Transverse colon (tissue), 4 donors: Measurements from ENCODE around the gene BICDL1. TPM values are rescaled to one million over a fixed set of nuclear protein-coding genes. Genes with fewer than 3 reads are reported as not detected.

Experiments
- DNase-seq: peaks from one replicate; pipeline ENCODE4 v3.0.0-alpha.2; 2019
- H3K27ac ChIP-seq, 4 donors: fragments of 200-600 bp; sonication (generic); 2 replicates each; pipeline ENCODE4 v1.5.1; 2016 to 2018; ENCODE audit warnings: inconsistent platforms in 4 of 4
- H3K27me3 ChIP-seq: fragments of 200-600 bp; sonication (generic); 2 replicates; pipeline ENCODE4 v1.5.1; 2017; ENCODE audit warnings: inconsistent platforms
- H3K36me3 ChIP-seq, 4 donors: fragments of 200-600 bp; sonication (generic); 2 replicates each; pipeline ENCODE4 v1.5.1; 2017 to 2019; ENCODE audit warnings: inconsistent platforms in 4 of 4
- H3K4me1 ChIP-seq, 4 donors: fragments of 200-600 bp; sonication (generic); 2 replicates each; pipeline ENCODE4 v1.5.1; 2017 to 2020; ENCODE audit warnings: inconsistent platforms in 4 of 4
- H3K4me3 ChIP-seq, 4 donors: fragments of 200-600 bp; sonication (generic); 1 replicate in 1 of 4; 2 replicates in 3 of 4; pipeline versions ENCODE4 v1.5.1 to v1.6.1; 2017 to 2019; ENCODE audit warnings: inconsistent platforms in 4 of 4
- H3K9me3 ChIP-seq, 2 donors: fragments of 200-600 bp; sonication (generic); 2 replicates each; pipeline ENCODE4 v1.5.1; 2017 to 2019; ENCODE audit warnings: inconsistent platforms in 2 of 2
- CTCF ChIP-seq, 5 experiments: fragments of 200-600 bp in 3 of 5; fragments of 450-650 bp in 2 of 5; sonication (generic) in 3 of 5; IDR thresholded peaks; 1 replicate in 2 of 5; 2 replicates in 3 of 5; pipeline ENCODE4 v1.5.1; 2016 to 2017; ENCODE audit warnings: antibody characterized with exemption in 5 of 5, inconsistent platforms in 3 of 5, mild to moderate bottlenecking in 2 of 5, moderate library complexity in 1 of 5
- EP300 ChIP-seq: sonication (generic); formaldehyde crosslinking; IDR thresholded peaks from one replicate; pipeline ENCODE4 v1.6.1; 2017; ENCODE audit warnings: antibody characterized with exemption, low read depth
- POLR2A ChIP-seq: fragments of 450-650 bp; IDR thresholded peaks from one replicate; pipeline ENCODE4 v1.6.1; 2016; ENCODE audit warnings: antibody characterized with exemption, mild to moderate bottlenecking, moderate library complexity
- POLR2AphosphoS5 ChIP-seq, 3 donors: sonication (generic); formaldehyde crosslinking; IDR thresholded peaks; one replicate each; pipeline ENCODE4 v1.6.1; 2016; ENCODE audit warnings: antibody characterized with exemption in 3 of 3
- WGBS, 2 donors: methylation state at CpG; one replicate each; pipeline ENCODE4 v1.1.5; 2018; ENCODE audit warnings: low coverage in 1 of 2; 5-methylcytosine and 5-hydroxymethylcytosine counted together
- in situ Hi-C, 4 donors: fragments of 200-750 bp; cut with MboI; loops; one replicate each; pipeline versions ENCODE4 v1.15.0 to v1.15.1; 2017; ENCODE audit warnings: low sequenced_read_pairs in 3 of 4, low pct_ligation_motif_present in 1 of 4, low pct_unique_long_range_greater_than_20kb in 1 of 4
- intact Hi-C: fragments of 100-400 bp; cut with DNase I; formaldehyde crosslinking; loops from one replicate; pipeline ENCODE4 v1.15.1; 2023; ENCODE audit warnings: low total_unique reads
- total RNA-seq, 4 donors: library from RNA; depleted of rRNA; stranded (reverse); fragments of >200 nt; gene quantifications; one replicate each; pipeline ENCODE4 v1.1.0, GENCODE V29; 2016

BICDL1 gene
- 10 to 100 TPM in 1 of 4 donors, 1 to 10 TPM in 3; 3.2 to 19.5 (median 6.9) TPM for total RNA-seq

- H3K4me1 ChIP-seq, result peaks cover 8 to 20% (median 16%) of the 10 kb centered on the region in 4 donors
- H3K27me3 ChIP-seq, result peaks cover 51% of the 10 kb centered on the region
- in situ Hi-C loops, result no loop called here
- whole genome bisulfite sequencing, 2 donors, result 2 to 4% methylated on average over 9 to 74 of the region's 94 CpGs
- DNase-seq, result peak; percentile 94
- H3K27ac ChIP-seq, result peak within 1 kb of the TSS; percentile 85 to 89 (median 88)
- H3K4me3 ChIP-seq, result peak within 1 kb of the TSS; percentile 27 to 85 (median 63)
- intact Hi-C loops, result no loop called here
- H3K36me3 ChIP-seq, result no peaks in the 10 kb centered on the region
- peak in 1 of 3 donors; percentile 9 for TF ChIP-seq POLR2AphosphoS5 (IDR thresholded peaks at IDR 0.05)
- TF ChIP-seq CTCF (IDR thresholded peaks at IDR 0.05), result no peak
- no peaks in the 10 kb centered on the region for H3K9me3 ChIP-seq
Observed at GRCh38 chr12:119988472-119989360, at the start of gene BICDL1. Gene BICDL1 (plus strand): TSS chr12:119989236. CDS start chr12:119989869, 633 bp downstream.

GRCh38 chr12:119940897-119941296, 48.1 kb upstream of the BICDL1 start:
- Histone ChIP-seq H3K4me3 (no peak overlapping the region), H3K4me1 (no peaks in the 10 kb centered on the region), H3K36me3 (no peaks in the 10 kb centered on the region), H3K9me3 (no peaks in the 10 kb centered on the region), H3K27me3 (peaks cover 6% of the 10 kb centered on the region), H3K27ac (no peak overlapping the region)
- intact Hi-C loops (no loop called here), in situ Hi-C loops (no loop called here)
- DNase-seq, result no peak
- WGBS, 2 donors, result 33% methylated on average over 4 to 5 of the region's 5 CpGs
- no peak for TF ChIP-seq POLR2AphosphoS5 (IDR thresholded peaks at IDR 0.05)
- TF ChIP-seq CTCF (IDR thresholded peaks at IDR 0.05), result no peak
- TF ChIP-seq POLR2A, result no peak
- TF ChIP-seq EP300, result no peak

- no peak overlapping the region for H3K27ac ChIP-seq
- no peak overlapping the region for H3K4me3 ChIP-seq
- in situ Hi-C loops, result no loop called here
- intact Hi-C loops, result no loop called here
- no peak for TF ChIP-seq POLR2A
- no peak for TF ChIP-seq CTCF (IDR thresholded peaks at IDR 0.05)
- TF ChIP-seq EP300, result no peak
- no peak for TF ChIP-seq POLR2AphosphoS5 (IDR thresholded peaks at IDR 0.05)
- H3K36me3 ChIP-seq, result no peaks in the 10 kb centered on the region
- H3K27me3 ChIP-seq, result peaks cover 6% of the 10 kb centered on the region
- no peaks in the 10 kb centered on the region for H3K4me1 ChIP-seq
- no peaks in the 10 kb centered on the region for H3K9me3 ChIP-seq
- WGBS, 2 donors, result 33 to 72% methylated on average over 1 to 7 of the region's 7 CpGs
- no peak for DNase-seq
Observed at GRCh38 chr12:119942386-119942785, 46.6 kb upstream of the BICDL1 start.

GRCh38 chr12:119946213-119946612, 42.8 kb upstream of the BICDL1 start:
- no peak for DNase-seq
- Histone ChIP-seq H3K27ac (no peak overlapping the region), H3K4me3 (no peak overlapping the region), H3K36me3 (no peaks in the 10 kb centered on the region), H3K9me3 (no peaks in the 10 kb centered on the region), H3K27me3 (no peaks in the 10 kb centered on the region), H3K4me1 (no peaks in the 10 kb centered on the region)
- WGBS, 2 donors, result 73 to 79% methylated on average over 2 to 6 of the region's 6 CpGs
- intact Hi-C loops (no loop called here), in situ Hi-C loops (no loop called here)
- TF ChIP-seq EP300 (no peak), CTCF (IDR thresholded peaks at IDR 0.05) (no peak), POLR2A (no peak), POLR2AphosphoS5 (IDR thresholded peaks at IDR 0.05) (no peak)
